MCF 10A (cell line): ENCODE measurements around the gene MRPS18A. TPM values are rescaled to one million over a fixed set of nuclear protein-coding genes. Genes with fewer than 3 reads are reported as not detected.

Experiments
- Bru-seq: library from RNA; stranded (reverse); fragments of 400-500 nt; gene quantifications from one replicate; lab custom pipeline; 2021; lab: Mats Ljungman, UMichigan
- BruChase-seq, 2 experiments: library from RNA; stranded (reverse); fragments of 400-500 nt; gene quantifications; one replicate each; lab custom pipeline; 2021; lab: Mats Ljungman, UMichigan
- BruUV-seq: library from RNA; stranded (reverse); fragments of 400-500 nt; replicated peaks from 2 replicates; lab custom pipeline; 2021; lab: Mats Ljungman, UMichigan
- CTCF ChIA-PET: fragments of 300-600 bp; sonication (Branson Sonifier 250); formaldehyde crosslinking; extraction: SDS; loops from one replicate; lab custom pipeline; 2021; ENCODE audit warnings: antibody characterized with exemption, inconsistent platforms; lab: Yijun Ruan, JAX
- POLR2A ChIA-PET: fragments of 300-600, 350-650 bp; sonication (Branson Sonifier 250); formaldehyde crosslinking; extraction: SDS; loops from one replicate; lab custom pipeline; 2020; ENCODE audit warnings: antibody characterized with exemption, inconsistent platforms; lab: Yijun Ruan, JAX
- DNase-seq: peaks from one replicate; pipeline ENCODE4 v3.0.0-alpha.2; 2018; ENCODE audit not compliant: unreplicated experiment
- H3K27ac Mint-ChIP-seq: one replicate; pipeline ENCODE4 v1.8.0; 2022; ENCODE audit warnings: mild to moderate bottlenecking, low read depth, mixed read lengths; ENCODE audit not compliant: unreplicated experiment
- H3K27me3 Mint-ChIP-seq: one replicate; pipeline ENCODE4 v1.8.0; 2022; ENCODE audit warnings: mixed read lengths; ENCODE audit not compliant: insufficient read depth, unreplicated experiment
- H3K36me3 Mint-ChIP-seq: one replicate; pipeline ENCODE4 v1.8.0; 2022; ENCODE audit warnings: mild to moderate bottlenecking, moderate library complexity, mixed read lengths; ENCODE audit not compliant: insufficient read depth, unreplicated experiment
- H3K4me1 Mint-ChIP-seq: one replicate; pipeline ENCODE4 v1.8.0; 2022; ENCODE audit warnings: mixed read lengths; ENCODE audit not compliant: insufficient read depth, unreplicated experiment
- H3K4me3 Mint-ChIP-seq: one replicate; pipeline ENCODE4 v1.8.0; 2022; ENCODE audit warnings: mild to moderate bottlenecking, moderate library complexity, mixed read lengths; ENCODE audit not compliant: unreplicated experiment
- H3K9me3 Mint-ChIP-seq: one replicate; pipeline ENCODE4 v1.8.0; 2022; ENCODE audit warnings: mixed read lengths; ENCODE audit not compliant: unreplicated experiment
- CTCF ChIP-seq: fragments of 200-600 bp; IDR thresholded peaks from one replicate; pipeline ENCODE4 v1.8.0; 2022; ENCODE audit warnings: antibody characterized with exemption, mild to moderate bottlenecking; ENCODE audit not compliant: unreplicated experiment
- intact Hi-C: fragments of 100-400 bp; cut with micrococcal nuclease; formaldehyde crosslinking; loops from 2 replicates; pipeline ENCODE4 v1.14.1; 2022
- long read RNA-seq: library from polyadenylated mRNA; stranded (forward); transcript quantifications from one replicate; pipeline ENCODE4 v2.0.0, GENCODE V29; 2022
- total RNA-seq: library from RNA; stranded (reverse); gene quantifications from 2 replicates; pipeline ENCODE4 v1.2.3, GENCODE V29; 2022

Gene MRPS18A
- total RNA-seq (69.1 and 79.5 TPM in 2 replicates), Bru-seq, nascent RNA (percentile 82 among the genes with signal in this experiment), BruChase-seq, experiment 1, labeled RNA remaining after a 6-hour chase (percentile 65 among the genes with signal in this experiment), BruChase-seq, experiment 2, labeled RNA remaining after a 2-hour chase (percentile 66 among the genes with signal in this experiment)
- long read RNA-seq, transcript MRPS18A-202 (6 exons, 1,062 nt): major isoform, 160 of 247 reads
- long read RNA-seq, partial matches to known transcripts: 0 of 247 reads
- long read RNA-seq, other reads (novel, unspliced or antisense): 80 of 247 reads

GRCh38 chr6:43687437-43688347, at the start of gene MRPS18A:
MRPS18A (minus strand) TSS chr6:43687791; CDS start chr6:43687779, 12 bp downstream.
- intact Hi-C loops: no loop called here
- TSS peak; percentile 57 for BruUV-seq

GRCh38 chr6:43736844-43737243, 49.3 kb upstream of the MRPS18A start:
- intact Hi-C loops: no loop called here
- CTCF ChIA-PET: interaction anchor here (1.2 to 1.3 kb wide), 3 partner anchors 12 to 38 kb away, joined by 3 to 6 read pairs (median 6); no protein-coding TSS in a partner anchor
- POLR2A ChIA-PET: no interaction called here
- no peak for TF ChIP-seq CTCF
- Mint-ChIP-seq H3K4me1 (peaks cover 21% of the 10 kb centered on the region), H3K36me3 (no peaks in the 10 kb centered on the region), H3K9me3 (peaks cover 6% of the 10 kb centered on the region), H3K27ac (no peak overlapping the region), H3K4me3 (no peak overlapping the region), H3K27me3 (no peaks in the 10 kb centered on the region)
- no TSS peak for BruUV-seq
- no peak for DNase-seq

More at GRCh38 chr6:43687437-43688347, at the start of gene MRPS18A:
- Mint-ChIP-seq H3K9me3 (no peaks in the 10 kb centered on the region), H3K4me3 (peak within 1 kb of the TSS; percentile 90), H3K36me3 (no peaks in the 10 kb centered on the region), H3K27ac (peak within 1 kb of the TSS; percentile 92), H3K4me1 (peaks cover 33% of the 10 kb centered on the region), H3K27me3 (no peaks in the 10 kb centered on the region)
- ChIA-PET POLR2A (interaction anchor here (0.6 to 5.5 kb wide), 15 partner anchors 11 to 256 kb away, joined by 3 to 80 read pairs (median 5); partner anchors contain the start of genes GTPBP2, POLH, VEGFA and XPO5), CTCF (interaction anchor here (0.6 to 2.0 kb wide), 7 partner anchors 10 to 90 kb away, joined by 3 to 10 read pairs (median 4); no protein-coding TSS in a partner anchor)
- TF ChIP-seq CTCF: no peak
- DNase-seq: peak; percentile 83

- CTCF ChIA-PET: interaction anchor here (1.1 to 1.3 kb wide), 3 partner anchors 12 to 39 kb away, joined by 3 to 6 read pairs (median 4); no protein-coding TSS in a partner anchor
- intact Hi-C loops: no loop called here
- H3K27ac Mint-ChIP-seq: no peak overlapping the region
- POLR2A ChIA-PET: interaction anchor here (0.6 to 0.7 kb wide), 2 partner anchors 29 to 330 kb away, joined by 3 read pairs; no protein-coding TSS in a partner anchor
- TF ChIP-seq CTCF: no peak
- no TSS peak for BruUV-seq
- peaks cover 11% of the 10 kb centered on the region for H3K9me3 Mint-ChIP-seq
- no peaks in the 10 kb centered on the region for H3K27me3 Mint-ChIP-seq
- peaks cover 21% of the 10 kb centered on the region for H3K4me1 Mint-ChIP-seq
- no peaks in the 10 kb centered on the region for H3K36me3 Mint-ChIP-seq
- no peak for DNase-seq
- H3K4me3 Mint-ChIP-seq: no peak overlapping the region
Measured at GRCh38 chr6:43736211-43736786, 48.7 kb upstream of the MRPS18A start.
